WTC11 (cell line): ENCODE results near the gene NOL9. TPM values are rescaled to one million over a fixed set of nuclear protein-coding genes. Genes with fewer than 3 reads are reported as not detected.
A peak's percentile ranks its signal among the peaks of the same experiment; 100 is the strongest.

ENCODE experiments used
- ATAC-seq: fragments of 200-7000 bp; cut with Tn5 transposase; 2 replicates; pipeline ENCODE4 v1.10.0; 2021; ENCODE audit warnings: mild to moderate bottlenecking, moderate library complexity
- CTCF ChIA-PET: fragments of 300-600 bp; sonication (Branson Sonifier 250); formaldehyde crosslinking; loops from one replicate; lab custom pipeline; 2021; ENCODE audit warnings: antibody characterized with exemption; lab: Charles Lee
- POLR2A ChIA-PET: fragments of 350-600 bp; sonication (Branson Sonifier 250); formaldehyde crosslinking; loops from one replicate; lab custom pipeline; 2021; ENCODE audit warnings: antibody characterized with exemption; lab: Charles Lee
- DNase-seq: peaks from one replicate; pipeline ENCODE4 v3.0.0; 2021; ENCODE audit warnings: low spot score
- H3K27ac Mint-ChIP-seq: 2 replicates; pipeline ENCODE4 v1.8.0; 2021; ENCODE audit warnings: mixed read lengths
- H3K27me3 Mint-ChIP-seq: 2 replicates; pipeline ENCODE4 v1.8.0; 2021; ENCODE audit warnings: low read depth, mild to moderate bottlenecking, moderate library complexity, mixed read lengths
- H3K36me3 Mint-ChIP-seq: 2 replicates; pipeline ENCODE4 v1.8.0; 2021; ENCODE audit warnings: mixed read lengths
- H3K4me1 Mint-ChIP-seq: 2 replicates; pipeline ENCODE4 v1.8.0; 2022; ENCODE audit warnings: mixed read lengths
- H3K4me3 Mint-ChIP-seq: 2 replicates; pipeline ENCODE4 v1.8.0; 2021; ENCODE audit warnings: mild to moderate bottlenecking, moderate library complexity, mixed read lengths
- H3K9me3 Mint-ChIP-seq: 2 replicates; pipeline ENCODE4 v1.8.0; 2021; ENCODE audit warnings: mixed read lengths
- ETV6 ChIP-seq: sonication (generic); formaldehyde crosslinking; IDR thresholded peaks from 2 replicates; pipeline ENCODE4 v1.8.1; 2022; ENCODE audit warnings: mild to moderate bottlenecking, missing genetic modification reagents
- HMGXB4 ChIP-seq: sonication (generic); formaldehyde crosslinking; IDR thresholded peaks from 2 replicates; pipeline ENCODE4 v1.8.1; 2023; ENCODE audit warnings: mild to moderate bottlenecking, moderate library complexity, missing genetic modification reagents
- NFE2L1 ChIP-seq: sonication (generic); formaldehyde crosslinking; IDR thresholded peaks from 2 replicates; pipeline ENCODE4 v1.8.1; 2023; ENCODE audit warnings: missing genetic modification reagents
- NFYB ChIP-seq: sonication (generic); formaldehyde crosslinking; conservative IDR thresholded peaks from 2 replicates; pipeline ENCODE4 v1.8.0; 2022; ENCODE audit warnings: low read depth, missing genetic modification reagents
- NR2C2 ChIP-seq: sonication (generic); formaldehyde crosslinking; IDR thresholded peaks from 2 replicates; pipeline ENCODE4 v1.8.0; 2022; ENCODE audit warnings: mild to moderate bottlenecking, missing genetic modification reagents
- RELA ChIP-seq: sonication (generic); formaldehyde crosslinking; IDR thresholded peaks from 2 replicates; pipeline ENCODE4 v1.8.1; 2022; ENCODE audit warnings: missing genetic modification reagents, mild to moderate bottlenecking, borderline replicate concordance
- SMAD3 ChIP-seq: sonication (generic); formaldehyde crosslinking; IDR thresholded peaks from 2 replicates; pipeline ENCODE4 v1.8.0; 2022; ENCODE audit warnings: missing genetic modification reagents, mild to moderate bottlenecking, borderline replicate concordance
- STAT6 ChIP-seq: sonication (generic); formaldehyde crosslinking; conservative IDR thresholded peaks from 2 replicates; pipeline ENCODE4 v1.8.1; 2023; ENCODE audit warnings: mild to moderate bottlenecking, low read depth, missing genetic modification reagents, moderate library complexity
- ZNF138 ChIP-seq: sonication (generic); formaldehyde crosslinking; conservative IDR thresholded peaks from 2 replicates; pipeline ENCODE4 v1.8.1; 2022; ENCODE audit warnings: mild to moderate bottlenecking, moderate library complexity, missing genetic modification reagents
- ZNF281 ChIP-seq: sonication (generic); formaldehyde crosslinking; IDR thresholded peaks from 2 replicates; pipeline ENCODE4 v1.8.0; 2023; ENCODE audit warnings: mild to moderate bottlenecking, missing genetic modification reagents
- ZNF423 ChIP-seq: fragments of 250-450 bp; sonication (Bioruptor Pico); IDR thresholded peaks from 2 replicates; pipeline ENCODE4 v2.1.2; 2022; ENCODE audit warnings: mild to moderate bottlenecking, moderate library complexity
- ZNF671 ChIP-seq: fragments of 250-450 bp; sonication (Bioruptor Pico); IDR thresholded peaks from 2 replicates; pipeline ENCODE4 v1.8.0; 2021; ENCODE audit warnings: mild to moderate bottlenecking
- total RNA-seq: library from RNA; stranded (reverse); gene quantifications from 3 replicates; pipeline ENCODE4 v1.2.3, GENCODE V29; 2021
- TF ChIP-seq, protein P1 (sequence below): sonication (generic); formaldehyde crosslinking; IDR thresholded peaks from 2 replicates; pipeline ENCODE4 v1.8.1; 2023; ENCODE audit warnings: mild to moderate bottlenecking, missing genetic modification reagents
- TF ChIP-seq, protein P2 (sequence below): fragments of 250-450 bp; sonication (Bioruptor Pico); IDR thresholded peaks from 2 replicates; pipeline ENCODE4 v1.8.0; 2021; ENCODE audit warnings: mild to moderate bottlenecking
- TF ChIP-seq, protein P3 (sequence below): fragments of 200-600 bp; IDR thresholded peaks from 2 replicates; pipeline ENCODE4 v1.8.0; 2022; ENCODE audit warnings: antibody characterized with exemption
- TF ChIP-seq, protein P4 (sequence below): sonication (generic); formaldehyde crosslinking; IDR thresholded peaks from 2 replicates; pipeline ENCODE4 v1.8.0; 2023; ENCODE audit warnings: missing genetic modification reagents

Gene NOL9
- total RNA-seq, 1 experiment from 2014 or later = 37.4 TPM

DNA sequence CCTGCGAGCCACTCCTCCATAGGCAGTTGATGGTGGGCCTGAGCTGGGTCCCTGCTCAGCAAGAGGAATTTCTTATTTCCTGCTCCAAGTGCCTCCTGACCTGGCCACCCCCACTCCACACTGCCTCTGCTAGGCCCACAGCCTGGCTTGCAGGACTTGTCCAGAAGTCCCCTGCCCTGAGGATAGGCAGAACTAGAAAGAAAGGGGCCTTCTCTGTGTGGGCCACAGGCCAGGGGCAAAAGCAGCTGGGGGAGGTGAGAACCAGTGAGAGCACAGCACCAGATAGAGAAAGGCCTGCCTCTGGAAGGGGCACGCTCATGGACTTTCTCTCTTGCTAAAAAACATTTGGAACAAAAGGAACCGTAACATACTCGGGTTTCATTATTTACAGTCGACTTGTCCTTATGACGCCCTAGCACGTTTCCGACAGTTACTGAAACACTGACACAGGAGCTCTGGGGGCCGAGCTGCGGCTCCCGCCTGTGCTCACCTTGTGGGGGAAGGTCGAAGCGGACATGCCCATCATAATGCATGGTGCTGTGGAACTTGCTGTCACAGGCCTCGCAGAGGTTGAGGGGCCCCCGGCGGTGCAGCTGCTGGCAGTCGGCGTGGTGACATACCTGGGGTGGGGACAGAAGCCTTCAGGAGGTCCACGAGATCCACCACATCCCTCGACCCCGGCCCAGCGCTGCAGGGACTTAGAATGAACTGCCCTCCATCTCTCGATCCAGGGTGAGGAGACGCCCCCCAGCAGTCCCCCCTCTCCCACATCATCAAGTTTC, 77.1 kb downstream of the NOL9 start (continued):
- TF ChIP-seq ZNF281 (CRISPR knock-in tag) = no peak
- TF ChIP-seq ZNF671 (CRISPR knock-in tag) = no peak
- TF ChIP-seq NFYB (CRISPR knock-in tag) = no peak
- TF ChIP-seq, all 79 proteins: peak for 0

DNA sequence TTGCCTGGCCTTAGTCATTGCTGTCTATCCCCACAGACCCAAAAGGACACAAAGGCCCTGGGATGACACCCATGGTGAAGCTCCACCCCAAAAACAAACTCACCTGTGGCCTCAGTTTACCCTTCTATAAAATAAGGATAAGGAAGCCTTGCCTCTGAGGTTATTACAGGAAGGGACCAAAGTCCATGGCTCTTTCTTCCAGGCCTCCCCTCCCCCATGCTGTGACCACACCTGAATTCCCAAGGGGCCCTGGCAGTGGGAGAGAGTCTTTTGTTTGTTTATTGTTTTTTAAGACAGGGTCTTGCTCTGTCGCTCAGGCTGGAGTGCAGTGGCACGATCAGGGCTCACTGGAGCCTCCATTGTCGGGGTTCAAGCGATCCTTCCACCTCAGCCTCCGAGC, 77.8 kb downstream of the NOL9 start:
- H3K9me3 Mint-ChIP-seq = no peaks in the 10 kb centered on the region
- peaks cover 5% of the 10 kb centered on the region; the same call in 1 of the 2 replicates for H3K36me3 Mint-ChIP-seq
- H3K4me3 Mint-ChIP-seq = no peak overlapping the region
- peaks cover 34% of the 10 kb centered on the region for H3K4me1 Mint-ChIP-seq
- no peak for TF ChIP-seq STAT6 (CRISPR knock-in tag)
- TF ChIP-seq NFE2L1 = no peak
- no peak for TF ChIP-seq NR2C2
- TF ChIP-seq, protein P1, sequence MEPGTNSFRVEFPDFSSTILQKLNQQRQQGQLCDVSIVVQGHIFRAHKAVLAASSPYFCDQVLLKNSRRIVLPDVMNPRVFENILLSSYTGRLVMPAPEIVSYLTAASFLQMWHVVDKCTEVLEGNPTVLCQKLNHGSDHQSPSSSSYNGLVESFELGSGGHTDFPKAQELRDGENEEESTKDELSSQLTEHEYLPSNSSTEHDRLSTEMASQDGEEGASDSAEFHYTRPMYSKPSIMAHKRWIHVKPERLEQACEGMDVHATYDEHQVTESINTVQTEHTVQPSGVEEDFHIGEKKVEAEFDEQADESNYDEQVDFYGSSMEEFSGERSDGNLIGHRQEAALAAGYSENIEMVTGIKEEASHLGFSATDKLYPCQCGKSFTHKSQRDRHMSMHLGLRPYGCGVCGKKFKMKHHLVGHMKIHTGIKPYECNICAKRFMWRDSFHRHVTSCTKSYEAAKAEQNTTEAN = no peak
- TF ChIP-seq, protein P2, sequence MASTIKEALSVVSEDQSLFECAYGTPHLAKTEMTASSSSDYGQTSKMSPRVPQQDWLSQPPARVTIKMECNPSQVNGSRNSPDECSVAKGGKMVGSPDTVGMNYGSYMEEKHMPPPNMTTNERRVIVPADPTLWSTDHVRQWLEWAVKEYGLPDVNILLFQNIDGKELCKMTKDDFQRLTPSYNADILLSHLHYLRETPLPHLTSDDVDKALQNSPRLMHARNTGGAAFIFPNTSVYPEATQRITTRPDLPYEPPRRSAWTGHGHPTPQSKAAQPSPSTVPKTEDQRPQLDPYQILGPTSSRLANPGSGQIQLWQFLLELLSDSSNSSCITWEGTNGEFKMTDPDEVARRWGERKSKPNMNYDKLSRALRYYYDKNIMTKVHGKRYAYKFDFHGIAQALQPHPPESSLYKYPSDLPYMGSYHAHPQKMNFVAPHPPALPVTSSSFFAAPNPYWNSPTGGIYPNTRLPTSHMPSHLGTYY (CRISPR knock-in tag) = no peak
- no peak for DNase-seq
- ChIA-PET CTCF (interaction anchor here (1.1 to 4.2 kb wide), 9 partner anchors 9 to 77 kb away, joined by 3 to 35 read pairs (median 7); partner anchors contain the start of genes NOL9 and TNFRSF25), POLR2A (no interaction called here)
- no peak for ATAC-seq
- no peaks in the 10 kb centered on the region for H3K27me3 Mint-ChIP-seq
- H3K27ac Mint-ChIP-seq = 0 out of 2 replicates have a peak overlapping the region, but pooled peaks have one; percentile 85

- ChIA-PET CTCF (interaction anchor here (0.5 to 6.3 kb wide), 12 partner anchors 9 to 236 kb away, joined by 3 to 73 read pairs (median 7); partner anchors contain the start of genes NOL9 and TNFRSF25), POLR2A (no interaction called here)
- no peaks in the 10 kb centered on the region for H3K9me3 Mint-ChIP-seq
- no peak overlapping the region for H3K4me3 Mint-ChIP-seq
- peaks cover 5% of the 10 kb centered on the region; the same call in 1 of the 2 replicates for H3K36me3 Mint-ChIP-seq
- H3K27me3 Mint-ChIP-seq = no peaks in the 10 kb centered on the region
- DNase-seq = peak; percentile 80
- ATAC-seq = peak; percentile 34
- no peak overlapping the region for H3K27ac Mint-ChIP-seq
- H3K4me1 Mint-ChIP-seq = peaks cover 34% of the 10 kb centered on the region
- TF ChIP-seq ETV6 (0 out of 2 replicates have a peak, but pooled peaks have one; percentile 20), HMGXB4 (CRISPR knock-in tag) (peak; percentile 45; the same call in 1 of the 2 replicates), RELA (CRISPR knock-in tag) (no peak), NFE2L1 (0 out of 2 replicates have a peak, but pooled peaks have one; percentile 41), ZNF423 (CRISPR knock-in tag) (0 out of 2 replicates have a peak, but pooled peaks have one; percentile 17), SMAD3 (CRISPR knock-in tag) (0 out of 2 replicates have a peak, but pooled peaks have one; percentile 41), ZNF138 (CRISPR knock-in tag) (no peak)
- TF ChIP-seq, protein P3, sequence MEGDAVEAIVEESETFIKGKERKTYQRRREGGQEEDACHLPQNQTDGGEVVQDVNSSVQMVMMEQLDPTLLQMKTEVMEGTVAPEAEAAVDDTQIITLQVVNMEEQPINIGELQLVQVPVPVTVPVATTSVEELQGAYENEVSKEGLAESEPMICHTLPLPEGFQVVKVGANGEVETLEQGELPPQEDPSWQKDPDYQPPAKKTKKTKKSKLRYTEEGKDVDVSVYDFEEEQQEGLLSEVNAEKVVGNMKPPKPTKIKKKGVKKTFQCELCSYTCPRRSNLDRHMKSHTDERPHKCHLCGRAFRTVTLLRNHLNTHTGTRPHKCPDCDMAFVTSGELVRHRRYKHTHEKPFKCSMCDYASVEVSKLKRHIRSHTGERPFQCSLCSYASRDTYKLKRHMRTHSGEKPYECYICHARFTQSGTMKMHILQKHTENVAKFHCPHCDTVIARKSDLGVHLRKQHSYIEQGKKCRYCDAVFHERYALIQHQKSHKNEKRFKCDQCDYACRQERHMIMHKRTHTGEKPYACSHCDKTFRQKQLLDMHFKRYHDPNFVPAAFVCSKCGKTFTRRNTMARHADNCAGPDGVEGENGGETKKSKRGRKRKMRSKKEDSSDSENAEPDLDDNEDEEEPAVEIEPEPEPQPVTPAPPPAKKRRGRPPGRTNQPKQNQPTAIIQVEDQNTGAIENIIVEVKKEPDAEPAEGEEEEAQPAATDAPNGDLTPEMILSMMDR = peak; percentile 97
- TF ChIP-seq, protein P4, sequence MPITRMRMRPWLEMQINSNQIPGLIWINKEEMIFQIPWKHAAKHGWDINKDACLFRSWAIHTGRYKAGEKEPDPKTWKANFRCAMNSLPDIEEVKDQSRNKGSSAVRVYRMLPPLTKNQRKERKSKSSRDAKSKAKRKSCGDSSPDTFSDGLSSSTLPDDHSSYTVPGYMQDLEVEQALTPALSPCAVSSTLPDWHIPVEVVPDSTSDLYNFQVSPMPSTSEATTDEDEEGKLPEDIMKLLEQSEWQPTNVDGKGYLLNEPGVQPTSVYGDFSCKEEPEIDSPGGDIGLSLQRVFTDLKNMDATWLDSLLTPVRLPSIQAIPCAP (CRISPR knock-in tag) = no peak
Observed at GRCh38 chr1:6475381-6476133, 78.8 kb downstream of the NOL9 start.
